HG03432 (cell line): ENCODE results near the gene FOXI2.

Experiments
- ATAC-seq: cut with Tn5 transposase; IDR thresholded peaks from one replicate; pipeline ENCODE4 v1.9.1; 2021; ENCODE audit warnings: mild to moderate bottlenecking, moderate library complexity; ENCODE audit not compliant: unreplicated experiment

Gene FOXI2

GRCh38 chr10:127740596-127740995, 3.6 kb downstream of the FOXI2 start:
- ATAC-seq: no peak

- ATAC-seq: no peak
These were observed 6.2 kb downstream of the FOXI2 start for GRCh38 chr10:127743205-127743604.

- ATAC-seq: no peak
These were observed 8.0 kb downstream of the FOXI2 start for GRCh38 chr10:127744956-127745355.

- ATAC-seq: no peak
These were observed 8.9 kb downstream of the FOXI2 start for GRCh38 chr10:127745861-127746260.

- ATAC-seq: no peak
These were observed 18.8 kb downstream of the FOXI2 start for GRCh38 chr10:127755753-127756152.

- ATAC-seq: no peak
These were observed 19.3 kb downstream of the FOXI2 start for GRCh38 chr10:127756264-127756663.

- ATAC-seq: no peak
These were observed 20.0 kb downstream of the FOXI2 start for GRCh38 chr10:127757033-127757432.

- ATAC-seq: no peak
These were observed 22.3 kb downstream of the FOXI2 start for GRCh38 chr10:127759276-127759675.

GRCh38 chr10:127762925-127763324, 25.9 kb downstream of the FOXI2 start:
- no peak for ATAC-seq

- no peak for ATAC-seq
These were observed 38.0 kb downstream of the FOXI2 start for GRCh38 chr10:127774766-127775559.

GRCh38 chr10:127776816-127777215, 39.8 kb downstream of the FOXI2 start:
- no peak for ATAC-seq

GRCh38 chr10:127781412-127781811, 44.4 kb downstream of the FOXI2 start:
- no peak for ATAC-seq

GRCh38 chr10:127787873-127788272, 50.9 kb downstream of the FOXI2 start:
- no peak for ATAC-seq

- ATAC-seq: no peak
These were observed 53.2 kb downstream of the FOXI2 start for GRCh38 chr10:127790066-127790624.
